ENCODE data around the gene CDK5R1. TPM values are rescaled to one million over a fixed set of nuclear protein-coding genes. Genes with fewer than 3 reads are reported as not detected.

The CDK5R1 gene
- total RNA-seq, 3 donors from 2014 or later (not counting 1 experiment from before 2014, with no cell fraction given) = 3.7 to 12.3 (median 7.4) TPM

- TF ChIP-seq CTCF (IDR thresholded peaks at IDR 0.05) = no peak
- intact Hi-C loops (cut with micrococcal nuclease) = no loop called here
- H3K36me3 Mint-ChIP-seq = peaks cover 23% of the 10 kb centered on the region
- Histone ChIP-seq H3K9me3 (ENCODE audit: control insufficient read depth, insufficient read depth, low read length) (no peaks in the 10 kb centered on the region), H3K27ac (ENCODE audit: low read length) (no peak overlapping the region), H3K4me1 (ENCODE audit: control insufficient read depth, insufficient read depth, low read length) (no peaks in the 10 kb centered on the region), H3K36me3 (ENCODE audit: control insufficient read depth, insufficient read depth, low read length) (peaks cover 76% of the 10 kb centered on the region), H3K4me3 (ENCODE audit: low read length) (no peak overlapping the region), H3K27me3 (ENCODE audit: control insufficient read depth, insufficient read depth, low read length) (no peaks in the 10 kb centered on the region)
- H3K27ac Mint-ChIP-seq = no peak overlapping the region
- no peaks in the 10 kb centered on the region for H3K9me3 Mint-ChIP-seq
- peaks cover 10 to 20% of the 10 kb centered on the region in 2 donors for H3K4me1 Mint-ChIP-seq
- no peak overlapping the region for H3K4me3 Mint-ChIP-seq
- WGBS (ENCODE audit: insufficient coverage) = 65% methylated on average over 2 of the region's 2 CpGs
- DNase-seq = no peak
- no peak for ATAC-seq
- no peaks in the 10 kb centered on the region for H3K27me3 Mint-ChIP-seq (ENCODE audit: low read depth in 2 of 2)
Observed at GRCh38 chr17:32451879-32452278, 34.9 kb upstream of the CDK5R1 start.

GRCh38 chr17:32452281-32452680 lies 34.5 kb upstream of the CDK5R1 start:
- no CpG with 5 or more reads among the region's 1 CpG for WGBS (ENCODE audit: insufficient coverage)
- Histone ChIP-seq H3K9me3 (ENCODE audit: control insufficient read depth, insufficient read depth, low read length) (no peaks in the 10 kb centered on the region), H3K27ac (ENCODE audit: low read length) (no peak overlapping the region), H3K27me3 (ENCODE audit: control insufficient read depth, insufficient read depth, low read length) (no peaks in the 10 kb centered on the region), H3K36me3 (ENCODE audit: control insufficient read depth, insufficient read depth, low read length) (peaks cover 75% of the 10 kb centered on the region), H3K4me1 (ENCODE audit: control insufficient read depth, insufficient read depth, low read length) (no peaks in the 10 kb centered on the region), H3K4me3 (ENCODE audit: low read length) (no peak overlapping the region)
- Mint-ChIP-seq H3K9me3 (no peaks in the 10 kb centered on the region), H3K4me3 (no peak overlapping the region), H3K4me1 (peaks cover 6 to 16% of the 10 kb centered on the region in 2 donors), H3K27me3 (ENCODE audit: low read depth in 2 of 2) (no peaks in the 10 kb centered on the region), H3K27ac (no peak overlapping the region), H3K36me3 (peaks cover 23% of the 10 kb centered on the region)
- intact Hi-C loops (cut with micrococcal nuclease) = no loop called here
- DNase-seq = no peak
- no peak for ATAC-seq
- no peak for TF ChIP-seq CTCF (IDR thresholded peaks at IDR 0.05)

GRCh38 chr17:32453370-32453769 lies 33.4 kb upstream of the CDK5R1 start:
- H3K4me3 Mint-ChIP-seq = no peak overlapping the region
- H3K36me3 Mint-ChIP-seq = peaks cover 30% of the 10 kb centered on the region
- no peaks in the 10 kb centered on the region for H3K27me3 Mint-ChIP-seq (ENCODE audit: low read depth in 2 of 2)
- H3K27me3 ChIP-seq (ENCODE audit: control insufficient read depth, insufficient read depth, low read length) = no peaks in the 10 kb centered on the region
- H3K27ac Mint-ChIP-seq = peak overlapping the region in 1 of 2 donors; percentile 11
- peaks cover 13 to 18% of the 10 kb centered on the region in 2 donors for H3K4me1 Mint-ChIP-seq
- H3K27ac ChIP-seq (ENCODE audit: low read length) = no peak overlapping the region
- intact Hi-C loops (cut with micrococcal nuclease) = no loop called here
- H3K4me1 ChIP-seq (ENCODE audit: control insufficient read depth, insufficient read depth, low read length) = no peaks in the 10 kb centered on the region
- ATAC-seq = no peak
- no peaks in the 10 kb centered on the region for H3K9me3 ChIP-seq (ENCODE audit: control insufficient read depth, insufficient read depth, low read length)
- no peaks in the 10 kb centered on the region for H3K9me3 Mint-ChIP-seq
- DNase-seq = no peak
- H3K36me3 ChIP-seq (ENCODE audit: control insufficient read depth, insufficient read depth, low read length) = peaks cover 76% of the 10 kb centered on the region
- H3K4me3 ChIP-seq (ENCODE audit: low read length) = no peak overlapping the region
- WGBS (ENCODE audit: insufficient coverage) = no CpG with 5 or more reads among the region's 2 CpGs
- TF ChIP-seq CTCF (IDR thresholded peaks at IDR 0.05) = no peak

- Mint-ChIP-seq H3K36me3 (peaks cover 21% of the 10 kb centered on the region), H3K4me1 (peaks cover 21 to 22% of the 10 kb centered on the region in 2 donors), H3K9me3 (no peaks in the 10 kb centered on the region), H3K27me3 (ENCODE audit: low read depth in 2 of 2) (no peaks in the 10 kb centered on the region), H3K27ac (no peak overlapping the region), H3K4me3 (no peak overlapping the region)
- DNase-seq (no peak), ATAC-seq (no peak)
- intact Hi-C loops (cut with micrococcal nuclease) = no loop called here
- Histone ChIP-seq H3K4me1 (ENCODE audit: control insufficient read depth, insufficient read depth, low read length) (no peaks in the 10 kb centered on the region), H3K27ac (ENCODE audit: low read length) (no peak overlapping the region), H3K27me3 (ENCODE audit: control insufficient read depth, insufficient read depth, low read length) (no peaks in the 10 kb centered on the region), H3K9me3 (ENCODE audit: control insufficient read depth, insufficient read depth, low read length) (no peaks in the 10 kb centered on the region), H3K4me3 (ENCODE audit: low read length) (no peak overlapping the region), H3K36me3 (ENCODE audit: control insufficient read depth, insufficient read depth, low read length) (peaks cover 54% of the 10 kb centered on the region)
- no peak for TF ChIP-seq CTCF (IDR thresholded peaks at IDR 0.05)
Observed at GRCh38 chr17:32458371-32458770, 28.4 kb upstream of the CDK5R1 start.

Measured in natural killer cell (primary cell).